ENCODE results near the gene PECR.

The PECR gene

DNA sequence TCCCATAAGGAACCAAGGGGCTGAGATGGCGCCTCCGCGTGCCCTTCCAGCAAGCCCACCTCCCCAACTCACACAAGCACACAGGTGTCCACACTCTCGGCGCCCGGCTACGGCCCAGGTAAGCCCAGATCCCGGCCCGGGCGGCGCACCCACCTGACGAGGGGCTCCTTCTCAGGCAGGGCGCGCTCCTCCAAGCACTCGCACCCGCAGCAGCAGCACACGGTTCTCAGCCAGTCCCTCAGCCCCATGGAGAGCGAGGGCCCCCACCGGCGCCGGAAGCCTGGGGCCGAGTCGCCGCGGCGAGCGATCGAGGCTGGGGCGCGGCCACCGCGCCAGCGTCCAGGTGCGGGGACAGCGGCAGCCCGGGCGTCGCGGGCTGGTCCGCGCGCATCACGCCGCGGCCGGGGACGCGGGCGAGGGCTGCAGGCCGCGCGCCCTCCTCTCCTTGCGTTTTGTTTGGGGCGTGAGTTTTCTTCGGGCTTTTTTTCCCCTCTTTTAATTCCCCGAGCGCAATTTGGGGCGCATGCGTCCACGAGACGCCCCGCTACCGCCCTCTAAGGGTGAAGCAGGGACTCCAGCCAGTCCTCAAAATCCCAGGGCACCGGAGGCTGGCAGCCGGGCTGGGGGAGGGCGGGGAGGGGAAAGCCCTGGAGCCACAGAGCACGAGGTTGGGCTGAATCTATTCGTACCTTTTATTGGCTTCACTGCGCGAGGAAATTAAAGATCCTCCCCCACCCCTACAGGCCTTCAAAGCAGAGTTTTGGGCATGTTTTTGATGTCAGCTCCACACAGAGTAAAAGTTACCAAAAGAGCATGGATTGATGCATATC lies 68.3 kb downstream of the PECR start, which contains the start of gene MREG (continued):
- no peak for TF ChIP-seq ZNF707 (tag by site-specific recombination; IDR thresholded peaks at IDR 0.05)
- no peak for TF ChIP-seq MEIS1 (CRISPR knock-in tag; IDR thresholded peaks at IDR 0.05; ENCODE audit: borderline replicate concordance)
- no peak for TF ChIP-seq ZNF600 (tag by site-specific recombination; IDR thresholded peaks at IDR 0.05)
- TF ChIP-seq ZSCAN30 (tag by site-specific recombination; IDR thresholded peaks at IDR 0.05) = peak; percentile 31; the same call in 1 of the 2 replicates
- no peak for TF ChIP-seq HOXA7 (CRISPR knock-in tag; IDR thresholded peaks at IDR 0.05; ENCODE audit: borderline replicate concordance)
- TF ChIP-seq EGR2 (tag by site-specific recombination; IDR thresholded peaks at IDR 0.05; ENCODE audit: low read depth) = no peak
- TF ChIP-seq ZNF10 (tag by site-specific recombination; IDR thresholded peaks at IDR 0.05) = no peak
- TF ChIP-seq SCRT2 (tag by site-specific recombination; IDR thresholded peaks at IDR 0.05) = peak; percentile 70
- TF ChIP-seq ZNF266 (tag by site-specific recombination; IDR thresholded peaks at IDR 0.05; ENCODE audit: low read depth) = no peak
- TF ChIP-seq, protein P1, sequence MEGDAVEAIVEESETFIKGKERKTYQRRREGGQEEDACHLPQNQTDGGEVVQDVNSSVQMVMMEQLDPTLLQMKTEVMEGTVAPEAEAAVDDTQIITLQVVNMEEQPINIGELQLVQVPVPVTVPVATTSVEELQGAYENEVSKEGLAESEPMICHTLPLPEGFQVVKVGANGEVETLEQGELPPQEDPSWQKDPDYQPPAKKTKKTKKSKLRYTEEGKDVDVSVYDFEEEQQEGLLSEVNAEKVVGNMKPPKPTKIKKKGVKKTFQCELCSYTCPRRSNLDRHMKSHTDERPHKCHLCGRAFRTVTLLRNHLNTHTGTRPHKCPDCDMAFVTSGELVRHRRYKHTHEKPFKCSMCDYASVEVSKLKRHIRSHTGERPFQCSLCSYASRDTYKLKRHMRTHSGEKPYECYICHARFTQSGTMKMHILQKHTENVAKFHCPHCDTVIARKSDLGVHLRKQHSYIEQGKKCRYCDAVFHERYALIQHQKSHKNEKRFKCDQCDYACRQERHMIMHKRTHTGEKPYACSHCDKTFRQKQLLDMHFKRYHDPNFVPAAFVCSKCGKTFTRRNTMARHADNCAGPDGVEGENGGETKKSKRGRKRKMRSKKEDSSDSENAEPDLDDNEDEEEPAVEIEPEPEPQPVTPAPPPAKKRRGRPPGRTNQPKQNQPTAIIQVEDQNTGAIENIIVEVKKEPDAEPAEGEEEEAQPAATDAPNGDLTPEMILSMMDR (tag by site-specific recombination; IDR thresholded peaks at IDR 0.05) = no peak
- no peak for TF ChIP-seq ZNF214 (tag by site-specific recombination; IDR thresholded peaks at IDR 0.05; ENCODE audit: borderline replicate concordance)
- TF ChIP-seq, protein P2, sequence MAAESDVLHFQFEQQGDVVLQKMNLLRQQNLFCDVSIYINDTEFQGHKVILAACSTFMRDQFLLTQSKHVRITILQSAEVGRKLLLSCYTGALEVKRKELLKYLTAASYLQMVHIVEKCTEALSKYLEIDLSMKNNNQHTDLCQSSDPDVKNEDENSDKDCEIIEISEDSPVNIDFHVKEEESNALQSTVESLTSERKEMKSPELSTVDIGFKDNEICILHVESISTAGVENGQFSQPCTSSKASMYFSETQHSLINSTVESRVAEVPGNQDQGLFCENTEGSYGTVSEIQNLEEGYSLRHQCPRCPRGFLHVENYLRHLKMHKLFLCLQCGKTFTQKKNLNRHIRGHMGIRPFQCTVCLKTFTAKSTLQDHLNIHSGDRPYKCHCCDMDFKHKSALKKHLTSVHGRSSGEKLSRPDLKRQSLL (tag by site-specific recombination; IDR thresholded peaks at IDR 0.05) = 0 out of 2 replicates have a peak, but pooled peaks have one; percentile 45
- TF ChIP-seq ZNF501 (tag by site-specific recombination; IDR thresholded peaks at IDR 0.05) = no peak
- TF ChIP-seq ZNF544 (tag by site-specific recombination; IDR thresholded peaks at IDR 0.05) = no peak
- peak; percentile 43 for TF ChIP-seq GLIS1 (tag by site-specific recombination; IDR thresholded peaks at IDR 0.05)
- TF ChIP-seq KLF10 (tag by site-specific recombination; IDR thresholded peaks at IDR 0.05) = no peak
- peak; percentile 37; the same call in 1 of the 2 replicates for TF ChIP-seq GLIS2 (tag by site-specific recombination; IDR thresholded peaks at IDR 0.05)
- TF ChIP-seq, protein P3, sequence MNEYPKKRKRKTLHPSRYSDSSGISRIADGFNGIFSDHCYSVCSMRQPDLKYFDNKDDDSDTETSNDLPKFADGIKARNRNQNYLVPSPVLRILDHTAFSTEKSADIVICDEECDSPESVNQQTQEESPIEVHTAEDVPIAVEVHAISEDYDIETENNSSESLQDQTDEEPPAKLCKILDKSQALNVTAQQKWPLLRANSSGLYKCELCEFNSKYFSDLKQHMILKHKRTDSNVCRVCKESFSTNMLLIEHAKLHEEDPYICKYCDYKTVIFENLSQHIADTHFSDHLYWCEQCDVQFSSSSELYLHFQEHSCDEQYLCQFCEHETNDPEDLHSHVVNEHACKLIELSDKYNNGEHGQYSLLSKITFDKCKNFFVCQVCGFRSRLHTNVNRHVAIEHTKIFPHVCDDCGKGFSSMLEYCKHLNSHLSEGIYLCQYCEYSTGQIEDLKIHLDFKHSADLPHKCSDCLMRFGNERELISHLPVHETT (tag by site-specific recombination; IDR thresholded peaks at IDR 0.05) = no peak
- TF ChIP-seq SALL2 (tag by site-specific recombination; IDR thresholded peaks at IDR 0.05; ENCODE audit: borderline replicate concordance) = no peak
- no peak for TF ChIP-seq ZFP41 (tag by site-specific recombination; IDR thresholded peaks at IDR 0.05; ENCODE audit: borderline replicate concordance)
- no peak for TF ChIP-seq GFI1B (tag by site-specific recombination; IDR thresholded peaks at IDR 0.05)

DNA sequence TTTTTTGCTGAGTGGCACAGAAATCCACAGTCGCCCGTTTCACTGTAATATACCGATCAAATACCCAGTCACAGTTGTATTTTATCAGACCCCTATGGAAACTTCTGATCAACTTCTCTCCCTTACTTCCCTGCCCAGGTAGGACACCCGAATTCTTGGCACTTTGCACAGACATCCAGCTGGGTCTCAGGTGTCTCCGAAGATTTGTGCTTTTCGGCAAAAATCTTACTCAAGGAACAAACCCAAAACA lies 68.9 kb downstream of the PECR start:
- CTCF ChIA-PET = interaction anchor here (1.3 to 2.4 kb wide), 3 partner anchors 9 to 21 kb away, joined by 3 to 11 read pairs (median 11); no protein-coding TSS in a partner anchor
- TF ChIP-seq ZNF335 (tag by site-specific recombination; conservative IDR thresholded peaks at IDR 0.05) = peak; percentile 67
- TF ChIP-seq, protein P4, sequence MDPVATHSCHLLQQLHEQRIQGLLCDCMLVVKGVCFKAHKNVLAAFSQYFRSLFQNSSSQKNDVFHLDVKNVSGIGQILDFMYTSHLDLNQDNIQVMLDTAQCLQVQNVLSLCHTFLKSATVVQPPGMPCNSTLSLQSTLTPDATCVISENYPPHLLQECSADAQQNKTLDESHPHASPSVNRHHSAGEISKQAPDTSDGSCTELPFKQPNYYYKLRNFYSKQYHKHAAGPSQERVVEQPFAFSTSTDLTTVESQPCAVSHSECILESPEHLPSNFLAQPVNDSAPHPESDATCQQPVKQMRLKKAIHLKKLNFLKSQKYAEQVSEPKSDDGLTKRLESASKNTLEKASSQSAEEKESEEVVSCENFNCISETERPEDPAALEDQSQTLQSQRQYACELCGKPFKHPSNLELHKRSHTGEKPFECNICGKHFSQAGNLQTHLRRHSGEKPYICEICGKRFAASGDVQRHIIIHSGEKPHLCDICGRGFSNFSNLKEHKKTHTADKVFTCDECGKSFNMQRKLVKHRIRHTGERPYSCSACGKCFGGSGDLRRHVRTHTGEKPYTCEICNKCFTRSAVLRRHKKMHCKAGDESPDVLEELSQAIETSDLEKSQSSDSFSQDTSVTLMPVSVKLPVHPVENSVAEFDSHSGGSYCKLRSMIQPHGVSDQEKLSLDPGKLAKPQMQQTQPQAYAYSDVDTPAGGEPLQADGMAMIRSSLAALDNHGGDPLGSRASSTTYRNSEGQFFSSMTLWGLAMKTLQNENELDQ (tag by site-specific recombination; IDR thresholded peaks at IDR 0.05; ENCODE audit: low read depth) = no peak
- peak overlapping the region; percentile 84 for H3K4me3 ChIP-seq (ENCODE audit: low read depth, low read length)
- POLR2A ChIA-PET = interaction anchor here (1.0 kb wide), 1 partner anchor 69 kb away, joined by 3 read pairs; the partner anchor contains the start of genes PECR and TMEM169
- peak overlapping the region; percentile 76; the same call in 1 of the 2 replicates for H3K27ac ChIP-seq (ENCODE audit: extremely low read depth, low read depth, low read length)
- no peaks in the 10 kb centered on the region; the same call in 1 of the 2 replicates for H3K4me1 ChIP-seq (ENCODE audit: control insufficient read depth, insufficient read depth, low read length)
- H3K36me3 ChIP-seq (ENCODE audit: control insufficient read depth in 2 of 2, insufficient read depth in 1 of 2, low read length in 2 of 2) = no peaks in the 10 kb centered on the region; a peak in 1 of 3 replicates
- H3K9me3 ChIP-seq (ENCODE audit: control insufficient read depth, insufficient read depth, low read depth, low read length) = no peaks in the 10 kb centered on the region
